ENCODE results near the gene EPHA3. TPM values are rescaled to one million over a fixed set of nuclear protein-coding genes. Genes with fewer than 3 reads are reported as not detected.

EPHA3 gene
- total and polyA plus RNA-seq, 4 donors, result 0.44 to 2.7 (median 1.2) TPM

- Histone ChIP-seq H3K4me1 (ENCODE audit: control insufficient read depth in 4 of 4, insufficient read depth in 4 of 4, low read length in 3 of 4) (no peaks in the 10 kb centered on the region), H3K4me3 (ENCODE audit: low read depth in 1 of 3, low read length in 3 of 3) (no peak overlapping the region), H3K9ac (ENCODE audit: low read depth in 1 of 2, low read length in 2 of 2) (no peak overlapping the region), H3K36me3 (ENCODE audit: control insufficient read depth in 4 of 4, insufficient read depth in 3 of 4, low read depth in 1 of 4, low read length in 3 of 4) (no peaks in the 10 kb centered on the region), H3K27ac (ENCODE audit: low read depth in 1 of 2, low read length in 2 of 2) (no peak overlapping the region), H3K27me3 (ENCODE audit: control insufficient read depth in 4 of 4, insufficient read depth in 4 of 4, low read length in 3 of 4) (no peaks in the 10 kb centered on the region), H3K9me3 (ENCODE audit: control insufficient read depth in 4 of 4, low read length in 3 of 4) (no peaks in the 10 kb centered on the region)
- no peak for DNase-seq (ENCODE audit: low spot score)
- 79% methylated on average over 4 of the region's 4 CpGs for whole genome bisulfite sequencing
- no peak for TF ChIP-seq YY1 (IDR thresholded peaks at IDR 0.05)
These were observed 381.6 kb downstream of the EPHA3 start for GRCh38 chr3:89488800-89489580.

DNA sequence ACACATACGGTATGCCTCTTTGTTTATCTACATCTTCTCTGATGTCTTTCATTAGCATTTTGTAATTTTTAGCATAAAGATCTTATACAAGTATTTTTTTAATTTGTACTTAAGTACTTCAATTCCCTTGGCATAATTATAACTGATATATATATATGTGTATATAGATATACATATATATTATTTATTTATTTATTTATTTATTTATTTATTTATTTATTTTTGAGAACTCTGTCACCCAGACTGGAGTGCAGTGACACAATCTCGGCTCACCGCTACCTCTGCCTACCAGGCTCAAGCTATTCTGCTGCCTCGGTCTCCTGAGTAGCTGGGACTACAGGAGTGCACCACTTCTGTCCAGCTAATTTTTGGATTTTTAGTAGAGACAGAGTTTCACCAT lies 382.7 kb downstream of the EPHA3 start:
- no peak for TF ChIP-seq JUND (IDR thresholded peaks at IDR 0.05)
- no peak for TF ChIP-seq GABPA (IDR thresholded peaks at IDR 0.05 in 1 of 2, conservative IDR thresholded peaks at IDR 0.05 in 1 of 2)
- no peak for TF ChIP-seq NR2F2 (IDR thresholded peaks at IDR 0.05)
- no peak for TF ChIP-seq TAF1 (conservative IDR thresholded peaks at IDR 0.05)
- TF ChIP-seq HNF4G (IDR thresholded peaks at IDR 0.05), result no peak
- TF ChIP-seq MAX (IDR thresholded peaks at IDR 0.05), result no peak
- TF ChIP-seq RXRA (IDR thresholded peaks at IDR 0.05), result no peak
- no peak for TF ChIP-seq EGR1 (IDR thresholded peaks at IDR 0.05; ENCODE audit: low read depth in 2 of 2)
- TF ChIP-seq, protein P1, sequence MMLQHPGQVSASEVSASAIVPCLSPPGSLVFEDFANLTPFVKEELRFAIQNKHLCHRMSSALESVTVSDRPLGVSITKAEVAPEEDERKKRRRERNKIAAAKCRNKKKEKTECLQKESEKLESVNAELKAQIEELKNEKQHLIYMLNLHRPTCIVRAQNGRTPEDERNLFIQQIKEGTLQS (IDR thresholded peaks at IDR 0.05), result no peak
- TF ChIP-seq YY1 (IDR thresholded peaks at IDR 0.05), result no peak
- TF ChIP-seq, protein P2, sequence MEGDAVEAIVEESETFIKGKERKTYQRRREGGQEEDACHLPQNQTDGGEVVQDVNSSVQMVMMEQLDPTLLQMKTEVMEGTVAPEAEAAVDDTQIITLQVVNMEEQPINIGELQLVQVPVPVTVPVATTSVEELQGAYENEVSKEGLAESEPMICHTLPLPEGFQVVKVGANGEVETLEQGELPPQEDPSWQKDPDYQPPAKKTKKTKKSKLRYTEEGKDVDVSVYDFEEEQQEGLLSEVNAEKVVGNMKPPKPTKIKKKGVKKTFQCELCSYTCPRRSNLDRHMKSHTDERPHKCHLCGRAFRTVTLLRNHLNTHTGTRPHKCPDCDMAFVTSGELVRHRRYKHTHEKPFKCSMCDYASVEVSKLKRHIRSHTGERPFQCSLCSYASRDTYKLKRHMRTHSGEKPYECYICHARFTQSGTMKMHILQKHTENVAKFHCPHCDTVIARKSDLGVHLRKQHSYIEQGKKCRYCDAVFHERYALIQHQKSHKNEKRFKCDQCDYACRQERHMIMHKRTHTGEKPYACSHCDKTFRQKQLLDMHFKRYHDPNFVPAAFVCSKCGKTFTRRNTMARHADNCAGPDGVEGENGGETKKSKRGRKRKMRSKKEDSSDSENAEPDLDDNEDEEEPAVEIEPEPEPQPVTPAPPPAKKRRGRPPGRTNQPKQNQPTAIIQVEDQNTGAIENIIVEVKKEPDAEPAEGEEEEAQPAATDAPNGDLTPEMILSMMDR (IDR thresholded peaks at IDR 0.05; ENCODE audit: low read depth, low read length, missing input control), result no peak
- TF ChIP-seq FOXA1 (IDR thresholded peaks at IDR 0.05), result no peak
- TF ChIP-seq, protein P3, sequence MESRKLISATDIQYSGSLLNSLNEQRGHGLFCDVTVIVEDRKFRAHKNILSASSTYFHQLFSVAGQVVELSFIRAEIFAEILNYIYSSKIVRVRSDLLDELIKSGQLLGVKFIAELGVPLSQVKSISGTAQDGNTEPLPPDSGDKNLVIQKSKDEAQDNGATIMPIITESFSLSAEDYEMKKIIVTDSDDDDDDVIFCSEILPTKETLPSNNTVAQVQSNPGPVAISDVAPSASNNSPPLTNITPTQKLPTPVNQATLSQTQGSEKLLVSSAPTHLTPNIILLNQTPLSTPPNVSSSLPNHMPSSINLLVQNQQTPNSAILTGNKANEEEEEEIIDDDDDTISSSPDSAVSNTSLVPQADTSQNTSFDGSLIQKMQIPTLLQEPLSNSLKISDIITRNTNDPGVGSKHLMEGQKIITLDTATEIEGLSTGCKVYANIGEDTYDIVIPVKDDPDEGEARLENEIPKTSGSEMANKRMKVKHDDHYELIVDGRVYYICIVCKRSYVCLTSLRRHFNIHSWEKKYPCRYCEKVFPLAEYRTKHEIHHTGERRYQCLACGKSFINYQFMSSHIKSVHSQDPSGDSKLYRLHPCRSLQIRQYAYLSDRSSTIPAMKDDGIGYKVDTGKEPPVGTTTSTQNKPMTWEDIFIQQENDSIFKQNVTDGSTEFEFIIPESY (IDR thresholded peaks at IDR 0.05), result no peak
- TF ChIP-seq, protein P4, sequence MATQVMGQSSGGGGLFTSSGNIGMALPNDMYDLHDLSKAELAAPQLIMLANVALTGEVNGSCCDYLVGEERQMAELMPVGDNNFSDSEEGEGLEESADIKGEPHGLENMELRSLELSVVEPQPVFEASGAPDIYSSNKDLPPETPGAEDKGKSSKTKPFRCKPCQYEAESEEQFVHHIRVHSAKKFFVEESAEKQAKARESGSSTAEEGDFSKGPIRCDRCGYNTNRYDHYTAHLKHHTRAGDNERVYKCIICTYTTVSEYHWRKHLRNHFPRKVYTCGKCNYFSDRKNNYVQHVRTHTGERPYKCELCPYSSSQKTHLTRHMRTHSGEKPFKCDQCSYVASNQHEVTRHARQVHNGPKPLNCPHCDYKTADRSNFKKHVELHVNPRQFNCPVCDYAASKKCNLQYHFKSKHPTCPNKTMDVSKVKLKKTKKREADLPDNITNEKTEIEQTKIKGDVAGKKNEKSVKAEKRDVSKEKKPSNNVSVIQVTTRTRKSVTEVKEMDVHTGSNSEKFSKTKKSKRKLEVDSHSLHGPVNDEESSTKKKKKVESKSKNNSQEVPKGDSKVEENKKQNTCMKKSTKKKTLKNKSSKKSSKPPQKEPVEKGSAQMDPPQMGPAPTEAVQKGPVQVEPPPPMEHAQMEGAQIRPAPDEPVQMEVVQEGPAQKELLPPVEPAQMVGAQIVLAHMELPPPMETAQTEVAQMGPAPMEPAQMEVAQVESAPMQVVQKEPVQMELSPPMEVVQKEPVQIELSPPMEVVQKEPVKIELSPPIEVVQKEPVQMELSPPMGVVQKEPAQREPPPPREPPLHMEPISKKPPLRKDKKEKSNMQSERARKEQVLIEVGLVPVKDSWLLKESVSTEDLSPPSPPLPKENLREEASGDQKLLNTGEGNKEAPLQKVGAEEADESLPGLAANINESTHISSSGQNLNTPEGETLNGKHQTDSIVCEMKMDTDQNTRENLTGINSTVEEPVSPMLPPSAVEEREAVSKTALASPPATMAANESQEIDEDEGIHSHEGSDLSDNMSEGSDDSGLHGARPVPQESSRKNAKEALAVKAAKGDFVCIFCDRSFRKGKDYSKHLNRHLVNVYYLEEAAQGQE (IDR thresholded peaks at IDR 0.05), result no peak
- no peak for TF ChIP-seq SP1 (IDR thresholded peaks at IDR 0.05)
- no peak for TF ChIP-seq RAD21 (IDR thresholded peaks at IDR 0.05)
- H3K9me3 ChIP-seq (ENCODE audit: control insufficient read depth in 4 of 4, low read length in 3 of 4), result no peaks in the 10 kb centered on the region
- H3K4me3 ChIP-seq (ENCODE audit: low read depth in 1 of 3, low read length in 3 of 3), result no peak overlapping the region
- no peak for DNase-seq (ENCODE audit: low spot score)
- no peaks in the 10 kb centered on the region for H3K4me1 ChIP-seq (ENCODE audit: control insufficient read depth in 4 of 4, insufficient read depth in 4 of 4, low read length in 3 of 4)
- WGBS, result 91% methylated on average over 4 of the region's 4 CpGs
- no peak overlapping the region for H3K27ac ChIP-seq (ENCODE audit: low read depth in 1 of 2, low read length in 2 of 2)
- H3K9ac ChIP-seq (ENCODE audit: low read depth in 1 of 2, low read length in 2 of 2), result no peak overlapping the region
- no peaks in the 10 kb centered on the region for H3K27me3 ChIP-seq (ENCODE audit: control insufficient read depth in 4 of 4, insufficient read depth in 4 of 4, low read length in 3 of 4)
- H3K36me3 ChIP-seq (ENCODE audit: control insufficient read depth in 4 of 4, insufficient read depth in 3 of 4, low read depth in 1 of 4, low read length in 3 of 4), result no peaks in the 10 kb centered on the region

Measured in liver (tissue), 9 donors.